ENCODE measurements around the gene VDR.

- no peak for TF ChIP-seq POLR2A (IDR thresholded peaks at IDR 0.05; ENCODE audit: low read depth, low read length)
- TF ChIP-seq TAF1 (IDR thresholded peaks at IDR 0.05; ENCODE audit: low read depth, low read length) = no peak
- no peak for TF ChIP-seq POLR2AphosphoS5 (IDR thresholded peaks at IDR 0.05; ENCODE audit: low read depth, low read length)
- no peak for TF ChIP-seq PAX5 (IDR thresholded peaks at IDR 0.05; ENCODE audit: insufficient read depth, low read length, severe bottlenecking)
These were observed 5.3 kb downstream of the VDR start for GRCh38 chr12:47899466-47899865.
